ENCODE measurements around the gene VSNL1. TPM values are rescaled to one million over a fixed set of nuclear protein-coding genes. Genes with fewer than 3 reads are reported as not detected.
"Not testable (repeated sequence)": the region's sequence is repeated elsewhere in the genome, so short reads cannot be mapped to it uniquely, and the experiment has no call there.

Gene VSNL1
- total RNA-seq, 4 donors from 2014 or later: 0.65 TPM; not detected in 3

GRCh38 chr2:17547237-17547636 lies 6.7 kb downstream of the VSNL1 start:
- no peak for ATAC-seq (ENCODE audit: low FRiP score)
- DNase-seq (ENCODE audit: low spot score): no peak

GRCh38 chr2:17547737-17548136 lies 7.2 kb downstream of the VSNL1 start:
- DNase-seq (ENCODE audit: low spot score): no peak
- ATAC-seq (ENCODE audit: low FRiP score): no peak
- no peak for TF ChIP-seq CTCF (IDR thresholded peaks at IDR 0.05)

More at GRCh38 chr2:17547237-17547636, 6.7 kb downstream of the VSNL1 start:
- no peak for TF ChIP-seq CTCF (IDR thresholded peaks at IDR 0.05)

GRCh38 chr2:17550907-17551306 lies 10.4 kb downstream of the VSNL1 start:
- DNase-seq (ENCODE audit: low spot score): no peak
- ATAC-seq (ENCODE audit: low FRiP score): no peak
- TF ChIP-seq CTCF (IDR thresholded peaks at IDR 0.05): no peak

- no peak for TF ChIP-seq CTCF (IDR thresholded peaks at IDR 0.05)
- no peak for ATAC-seq (ENCODE audit: low FRiP score)
- DNase-seq (ENCODE audit: low spot score): no peak
Measured at GRCh38 chr2:17555150-17555549, 14.7 kb downstream of the VSNL1 start.

- DNase-seq (ENCODE audit: low spot score): no peak
- no peak for ATAC-seq (ENCODE audit: low FRiP score)
- no peak for TF ChIP-seq CTCF (IDR thresholded peaks at IDR 0.05)
Measured at GRCh38 chr2:17557596-17557995, 17.1 kb downstream of the VSNL1 start.

GRCh38 chr2:17558053-17558452 lies 17.6 kb downstream of the VSNL1 start:
- TF ChIP-seq CTCF (IDR thresholded peaks at IDR 0.05): no peak
- no peak for DNase-seq (ENCODE audit: low spot score)
- ATAC-seq (ENCODE audit: low FRiP score): no peak

- ATAC-seq (ENCODE audit: low FRiP score) (no peak), DNase-seq (ENCODE audit: low spot score) (no peak)
- no peak for TF ChIP-seq CTCF (IDR thresholded peaks at IDR 0.05)
Measured at GRCh38 chr2:17558878-17559277, 18.4 kb downstream of the VSNL1 start.

GRCh38 chr2:17565726-17566125 lies 25.2 kb downstream of the VSNL1 start:
- not testable (repeated sequence) for DNase-seq (ENCODE audit: low spot score); ATAC-seq (ENCODE audit: low FRiP score)
